SJCRH30 (cell line): Measurements from ENCODE around the gene RGS10. TPM values are rescaled to one million over a fixed set of nuclear protein-coding genes. Genes with fewer than 3 reads are reported as not detected.
A peak's percentile ranks its signal among the peaks of the same experiment; 100 is the strongest.
"Not testable (repeated sequence)": the region's sequence is repeated elsewhere in the genome, so short reads cannot be mapped to it uniquely, and the experiment has no call there.

Experiments
- DNase-seq, 2 experiments: peaks; one replicate each; pipeline ENCODE4 v3.0.0-alpha.2; 2015 to 2020
- H3K27ac ChIP-seq: fragments of 250-450 bp; sonication (Bioruptor Pico); 2 replicates; pipeline ENCODE4 v1.5.1; 2020; ENCODE audit warnings: mild to moderate bottlenecking, moderate library complexity
- H3K27me3 ChIP-seq: fragments of 250-450 bp; sonication (Bioruptor Pico); 2 replicates; pipeline ENCODE4 v1.5.1; 2020; ENCODE audit warnings: mild to moderate bottlenecking, moderate library complexity
- H3K36me3 ChIP-seq: fragments of 250-450 bp; sonication (Bioruptor Pico); 2 replicates; pipeline ENCODE4 v1.5.1; 2020; ENCODE audit warnings: mild to moderate bottlenecking, moderate library complexity
- H3K4me1 ChIP-seq: fragments of 250-450 bp; sonication (Bioruptor Pico); 2 replicates; pipeline ENCODE4 v1.5.1; 2020; ENCODE audit warnings: mild to moderate bottlenecking, moderate library complexity
- H3K4me3 ChIP-seq: fragments of 250-450 bp; sonication (Bioruptor Pico); 2 replicates; pipeline ENCODE4 v1.5.1; 2020; ENCODE audit warnings: mild to moderate bottlenecking, moderate library complexity
- H3K9me3 ChIP-seq: fragments of 250-450 bp; sonication (Bioruptor Pico); replicated peaks from 2 replicates; pipeline ENCODE4 v1.5.1; 2020; ENCODE audit warnings: mild to moderate bottlenecking, moderate library complexity
- total RNA-seq: library from RNA; depleted of rRNA; stranded (reverse); fragments of >200 nt; shearing (Covaris generic); gene quantifications from 2 replicates; pipeline ENCODE4 v1.2.3, GENCODE V29; 2014; rRNA removed

RGS10 gene, protein sequence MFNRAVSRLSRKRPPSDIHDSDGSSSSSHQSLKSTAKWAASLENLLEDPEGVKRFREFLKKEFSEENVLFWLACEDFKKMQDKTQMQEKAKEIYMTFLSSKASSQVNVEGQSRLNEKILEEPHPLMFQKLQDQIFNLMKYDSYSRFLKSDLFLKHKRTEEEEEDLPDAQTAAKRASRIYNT
- total RNA-seq = not detected in 2 replicates

- Histone ChIP-seq H3K27me3 (0 out of 2 replicates have a peak, but pooled peaks cover 12% of the 10 kb centered on the region), H3K4me1 (peaks cover 8% of the 10 kb centered on the region), H3K27ac (no peak within 1 kb of the TSS), H3K4me3 (no peak within 1 kb of the TSS), H3K9me3 (no peaks in the 10 kb centered on the region), H3K36me3 (no peaks in the 10 kb centered on the region)
- no peak for DNase-seq
Observed at GRCh38 chr10:119542357-119542987, at the start of gene RGS10. Gene RGS10 (minus strand): TSS chr10:119542719. CDS start chr10:119542638, 81 bp downstream.

- no peaks in the 10 kb centered on the region for H3K27me3 ChIP-seq
- DNase-seq = no peak
- peaks cover 70% of the 10 kb centered on the region for H3K36me3 ChIP-seq
- no peak overlapping the region for H3K27ac ChIP-seq
- 0 out of 2 replicates have a peak, but pooled peaks cover under 1% of the 10 kb centered on the region for H3K4me1 ChIP-seq
- H3K9me3 ChIP-seq = no peaks in the 10 kb centered on the region
- no peak overlapping the region for H3K4me3 ChIP-seq
Observed at GRCh38 chr10:119588071-119588470, 45.6 kb upstream of the RGS10 start.

- no peak for DNase-seq
- peaks cover 81% of the 10 kb centered on the region for H3K36me3 ChIP-seq
- no peak overlapping the region for H3K4me3 ChIP-seq
- H3K4me1 ChIP-seq = no peaks in the 10 kb centered on the region
- H3K27ac ChIP-seq = no peak overlapping the region
- no peaks in the 10 kb centered on the region for H3K27me3 ChIP-seq
- H3K9me3 ChIP-seq = no peaks in the 10 kb centered on the region
Observed at GRCh38 chr10:119578355-119578754, 35.8 kb upstream of the RGS10 start.

- DNase-seq = no peak
- Histone ChIP-seq H3K9me3 (no peaks in the 10 kb centered on the region), H3K27ac (no peak overlapping the region), H3K4me1 (no peaks in the 10 kb centered on the region), H3K4me3 (no peak overlapping the region), H3K27me3 (no peaks in the 10 kb centered on the region), H3K36me3 (peaks cover 75% of the 10 kb centered on the region)
Observed at GRCh38 chr10:119575991-119576390, 33.5 kb upstream of the RGS10 start.

DNA sequence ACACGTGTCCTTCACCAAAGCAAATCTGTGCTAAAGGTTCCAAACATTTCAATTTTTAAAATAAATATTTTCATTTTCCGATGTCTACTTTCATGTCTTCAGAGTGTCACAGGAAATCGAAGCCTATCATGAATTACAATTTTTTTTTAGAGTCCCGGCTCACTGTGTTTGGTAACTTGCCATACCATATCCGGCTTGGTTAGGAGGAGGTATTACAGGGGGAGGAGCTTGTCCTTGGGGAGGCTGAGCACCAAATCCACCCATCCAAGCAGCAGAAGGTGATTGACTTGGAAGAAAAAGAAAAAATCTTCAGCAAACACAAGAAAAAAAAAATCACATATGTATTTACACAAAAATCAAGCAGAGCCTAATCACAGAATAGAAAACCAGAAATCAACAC, 33.0 kb upstream of the RGS10 start:
- peaks cover 70% of the 10 kb centered on the region for H3K36me3 ChIP-seq
- H3K9me3 ChIP-seq = no peaks in the 10 kb centered on the region
- H3K4me3 ChIP-seq = no peak overlapping the region
- no peaks in the 10 kb centered on the region for H3K4me1 ChIP-seq
- DNase-seq = no peak
- H3K27ac ChIP-seq = no peak overlapping the region
- no peaks in the 10 kb centered on the region for H3K27me3 ChIP-seq

- Histone ChIP-seq H3K4me1 (no peaks in the 10 kb centered on the region), H3K27me3 (no peaks in the 10 kb centered on the region), H3K27ac (no peak overlapping the region), H3K36me3 (peaks cover 8% of the 10 kb centered on the region), H3K4me3 (no peak overlapping the region), H3K9me3 (no peaks in the 10 kb centered on the region)
- no peak for DNase-seq
Observed at GRCh38 chr10:119567978-119568377, 25.5 kb upstream of the RGS10 start.

DNA sequence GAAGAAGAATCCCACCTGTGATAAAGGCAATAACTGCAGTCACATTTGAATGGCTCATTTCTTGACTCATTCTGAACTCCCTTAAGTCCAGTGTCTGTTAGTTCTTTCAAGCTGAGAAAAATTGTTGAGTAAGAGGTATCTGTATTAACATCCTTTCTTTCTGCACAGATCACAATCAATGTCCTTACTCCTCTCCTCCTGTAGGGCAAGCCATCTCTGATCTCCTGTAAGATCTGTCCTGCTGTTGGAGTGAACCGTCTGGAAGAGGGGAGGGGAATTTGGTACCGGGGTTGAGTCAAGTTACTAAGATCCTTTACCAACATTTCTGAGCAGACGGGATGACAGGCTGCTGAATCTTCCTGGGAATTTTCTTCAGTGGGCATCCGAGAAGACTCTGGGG, 19.6 kb upstream of the RGS10 start:
- no peaks in the 10 kb centered on the region for H3K4me1 ChIP-seq
- H3K9me3 ChIP-seq = no peaks in the 10 kb centered on the region
- H3K27me3 ChIP-seq = no peaks in the 10 kb centered on the region
- H3K4me3 ChIP-seq = no peak overlapping the region
- no peak overlapping the region for H3K27ac ChIP-seq
- no peak for DNase-seq
- no peaks in the 10 kb centered on the region for H3K36me3 ChIP-seq

DNA sequence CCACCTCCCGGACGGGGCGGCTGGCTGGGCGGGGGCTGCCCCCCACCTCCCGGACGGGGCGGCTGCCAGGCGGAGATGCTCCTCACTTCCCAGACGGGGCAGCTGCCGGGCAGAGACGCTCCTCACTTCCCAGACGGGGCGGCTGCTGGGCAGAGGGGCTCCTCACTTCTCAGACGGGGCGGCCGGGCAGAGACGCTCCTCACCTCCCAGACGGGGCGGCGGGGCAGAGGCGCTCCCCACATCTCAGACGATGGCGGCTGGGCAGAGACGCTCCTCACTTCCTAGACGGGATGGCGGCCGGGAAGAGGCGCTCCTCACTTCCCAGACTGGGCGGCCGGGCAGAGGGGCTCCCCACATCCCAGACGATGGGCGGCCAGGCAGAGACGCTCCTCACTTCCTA, 17.0 kb upstream of the RGS10 start:
- not testable (repeated sequence) for H3K27me3 ChIP-seq, H3K27ac ChIP-seq, DNase-seq, H3K4me3 ChIP-seq, H3K4me1 ChIP-seq, H3K36me3 ChIP-seq, H3K9me3 ChIP-seq

DNA sequence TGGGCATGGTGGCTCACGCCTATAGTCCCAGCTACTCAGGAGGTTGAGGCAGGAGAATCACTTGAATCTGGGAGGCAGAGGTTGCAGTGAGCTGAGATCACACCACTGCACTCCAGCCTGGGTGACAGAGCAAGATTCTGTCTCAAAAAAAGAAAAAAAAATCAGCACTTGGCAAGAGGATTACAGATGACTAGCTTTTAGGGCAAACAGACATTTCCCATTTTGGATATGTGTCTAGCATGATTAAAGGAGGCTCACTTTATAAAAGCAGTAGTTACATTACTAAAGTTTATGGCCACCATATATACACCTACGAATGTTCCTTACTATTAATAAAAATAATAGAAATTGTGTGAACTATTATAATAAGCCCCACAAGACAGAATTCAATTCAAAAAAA, 13.6 kb upstream of the RGS10 start:
- not testable (repeated sequence) for H3K4me1 ChIP-seq, H3K27me3 ChIP-seq, H3K9me3 ChIP-seq, H3K36me3 ChIP-seq, H3K27ac ChIP-seq, DNase-seq, H3K4me3 ChIP-seq

DNA sequence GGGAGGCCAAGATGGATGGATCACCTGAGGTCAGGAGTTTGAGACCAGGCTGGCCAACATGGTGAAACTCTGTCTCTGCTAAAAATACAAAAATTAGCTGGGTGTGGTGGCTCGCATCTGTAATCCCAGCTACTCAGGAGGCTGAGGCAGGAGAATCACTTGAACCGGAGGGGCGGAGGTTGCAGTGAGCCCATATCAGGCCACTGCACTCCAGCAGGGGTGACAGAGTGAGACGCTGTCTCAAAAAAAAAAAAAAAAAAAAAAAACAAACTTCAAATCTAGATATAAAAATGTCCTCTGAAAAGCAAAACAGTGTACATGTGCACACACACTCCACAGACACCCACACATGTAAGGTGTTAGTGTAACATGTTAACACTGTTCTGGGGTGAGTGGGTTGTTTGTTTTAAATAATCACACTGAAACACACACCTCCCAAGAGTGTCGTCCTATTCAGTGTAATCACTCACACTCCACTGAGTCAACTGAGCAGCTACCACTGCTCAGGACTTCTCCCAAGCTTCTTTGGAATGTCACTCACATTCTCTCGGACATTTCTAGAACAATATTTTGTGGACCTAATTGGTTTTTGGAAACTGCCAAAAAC, 12.8 kb upstream of the RGS10 start:
- H3K4me3 ChIP-seq = no peak overlapping the region
- no peaks in the 10 kb centered on the region for H3K27me3 ChIP-seq
- no peak overlapping the region for H3K27ac ChIP-seq
- no peaks in the 10 kb centered on the region for H3K36me3 ChIP-seq
- no peak for DNase-seq
- H3K9me3 ChIP-seq = no peaks in the 10 kb centered on the region
- no peaks in the 10 kb centered on the region for H3K4me1 ChIP-seq

- Histone ChIP-seq H3K9me3 (no peaks in the 10 kb centered on the region), H3K4me3 (no peak overlapping the region), H3K27me3 (0 out of 2 replicates have a peak, but pooled peaks cover 4% of the 10 kb centered on the region), H3K4me1 (peaks cover 6% of the 10 kb centered on the region), H3K27ac (no peak overlapping the region), H3K36me3 (no peaks in the 10 kb centered on the region)
- no peak for DNase-seq
Observed at GRCh38 chr10:119550827-119551226, 8.3 kb upstream of the RGS10 start.

GRCh38 chr10:119549247-119549999, 6.9 kb upstream of the RGS10 start:
- peaks cover 8% of the 10 kb centered on the region for H3K4me1 ChIP-seq
- no peak for DNase-seq
- H3K27me3 ChIP-seq = 0 out of 2 replicates have a peak, but pooled peaks cover 4% of the 10 kb centered on the region
- H3K4me3 ChIP-seq = no peak overlapping the region
- no peaks in the 10 kb centered on the region for H3K36me3 ChIP-seq
- no peak overlapping the region for H3K27ac ChIP-seq
- no peaks in the 10 kb centered on the region for H3K9me3 ChIP-seq

GRCh38 chr10:119546009-119546408, 3.5 kb upstream of the RGS10 start:
- Histone ChIP-seq H3K4me3 (no peak overlapping the region), H3K4me1 (peaks cover 8% of the 10 kb centered on the region), H3K9me3 (no peaks in the 10 kb centered on the region), H3K27ac (no peak overlapping the region), H3K27me3 (0 out of 2 replicates have a peak, but pooled peaks cover 4% of the 10 kb centered on the region), H3K36me3 (no peaks in the 10 kb centered on the region)
- peak; percentile 26 to 34 for DNase-seq

DNA sequence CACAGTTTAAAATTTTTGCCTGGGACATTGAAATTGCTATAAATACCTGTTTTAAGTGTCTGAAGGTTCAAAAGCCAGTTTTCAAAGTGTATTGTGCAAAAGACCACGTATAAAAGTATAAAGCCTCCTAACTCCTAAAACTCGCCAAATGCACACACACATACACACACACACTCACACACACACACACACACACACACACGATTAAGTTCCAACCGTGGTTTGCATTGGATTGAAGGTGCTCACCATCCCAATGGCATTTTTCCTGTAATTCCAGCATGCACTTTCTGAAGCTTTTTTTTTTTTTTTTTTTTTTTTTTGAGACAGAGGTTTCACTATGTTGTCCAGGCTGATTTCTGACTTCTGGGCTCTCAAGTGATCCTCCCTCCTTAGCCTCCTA, 2.8 kb upstream of the RGS10 start:
- Histone ChIP-seq H3K4me3 (no peak overlapping the region), H3K36me3 (no peaks in the 10 kb centered on the region), H3K27ac (no peak overlapping the region), H3K4me1 (peaks cover 8% of the 10 kb centered on the region), H3K27me3 (0 out of 2 replicates have a peak, but pooled peaks cover 4% of the 10 kb centered on the region), H3K9me3 (no peaks in the 10 kb centered on the region)
- no peak for DNase-seq
